Glutamatergic neuron (in vitro differentiated cells): ENCODE results near the gene SAP30BP. TPM values are rescaled to one million over a fixed set of nuclear protein-coding genes. Genes with fewer than 3 reads are reported as not detected.

Source experiments
- DNase-seq: peaks from one replicate; pipeline ENCODE4 v3.0.0; 2022
- H3K27ac Mint-ChIP-seq: one replicate; pipeline ENCODE4 v1.8.0; 2020; ENCODE audit warnings: mild to moderate bottlenecking, mixed read lengths, inconsistent platforms; ENCODE audit not compliant: unreplicated experiment
- H3K27me3 Mint-ChIP-seq: one replicate; pipeline ENCODE4 v1.8.0; 2020; ENCODE audit warnings: mild to moderate bottlenecking, moderate library complexity, mixed read lengths, inconsistent platforms; ENCODE audit not compliant: unreplicated experiment
- H3K36me3 Mint-ChIP-seq: one replicate; pipeline ENCODE4 v1.8.0; 2020; ENCODE audit warnings: mild to moderate bottlenecking, mixed read lengths, inconsistent platforms; ENCODE audit not compliant: unreplicated experiment
- H3K4me1 Mint-ChIP-seq: one replicate; pipeline ENCODE4 v1.8.0; 2020; ENCODE audit warnings: mild to moderate bottlenecking, low read depth, mixed read lengths, inconsistent platforms; ENCODE audit not compliant: unreplicated experiment
- H3K4me3 Mint-ChIP-seq: one replicate; pipeline ENCODE4 v1.8.0; 2020; ENCODE audit warnings: mild to moderate bottlenecking, mixed read lengths, inconsistent platforms; ENCODE audit not compliant: unreplicated experiment
- H3K9me3 Mint-ChIP-seq: one replicate; pipeline ENCODE4 v1.8.0; 2020; ENCODE audit warnings: mild to moderate bottlenecking, moderate library complexity, mixed read lengths, inconsistent platforms; ENCODE audit not compliant: unreplicated experiment
- CTCF ChIP-seq: fragments of 200-600 bp; sonication (generic); IDR thresholded peaks from one replicate; pipeline ENCODE4 v1.5.0; 2021; ENCODE audit not compliant: partially characterized antibody, unreplicated experiment
- total RNA-seq: library from RNA; stranded (reverse); fragmentation: NEBNext Ultra II Directional; extraction: Animal tissue kit (Norgen Biotek cat#: 25700); gene quantifications from one replicate; pipeline ENCODE4 v1.2.1, GENCODE V29; 2021; ENCODE audit not compliant: unreplicated experiment

Gene SAP30BP
- total RNA-seq, 1 donor from 2014 or later = 115 TPM

GRCh38 chr17:75739174-75739573 is 72.0 kb downstream of the SAP30BP start:
- H3K9me3 Mint-ChIP-seq = peaks cover 5% of the 10 kb centered on the region
- no peak overlapping the region for H3K4me3 Mint-ChIP-seq
- peaks cover 3% of the 10 kb centered on the region for H3K27me3 Mint-ChIP-seq
- DNase-seq = no peak
- no peaks in the 10 kb centered on the region for H3K4me1 Mint-ChIP-seq
- H3K27ac Mint-ChIP-seq = no peak overlapping the region
- peaks cover 4% of the 10 kb centered on the region for H3K36me3 Mint-ChIP-seq
- TF ChIP-seq CTCF = no peak

- Mint-ChIP-seq H3K27me3 (peaks cover 3% of the 10 kb centered on the region), H3K4me1 (no peaks in the 10 kb centered on the region), H3K27ac (no peak overlapping the region), H3K4me3 (no peak overlapping the region), H3K36me3 (peaks cover 4% of the 10 kb centered on the region), H3K9me3 (peaks cover 5% of the 10 kb centered on the region)
- no peak for DNase-seq
- no peak for TF ChIP-seq CTCF
Measured at GRCh38 chr17:75739801-75740200, 72.7 kb downstream of the SAP30BP start.

GRCh38 chr17:75740215-75740614 is 73.1 kb downstream of the SAP30BP start:
- DNase-seq = no peak
- peaks cover 5% of the 10 kb centered on the region for H3K9me3 Mint-ChIP-seq
- no peaks in the 10 kb centered on the region for H3K4me1 Mint-ChIP-seq
- no peak overlapping the region for H3K4me3 Mint-ChIP-seq
- H3K36me3 Mint-ChIP-seq = peaks cover 4% of the 10 kb centered on the region
- no peak overlapping the region for H3K27ac Mint-ChIP-seq
- H3K27me3 Mint-ChIP-seq = peaks cover 3% of the 10 kb centered on the region
- TF ChIP-seq CTCF = no peak

- H3K36me3 Mint-ChIP-seq = peaks cover 2% of the 10 kb centered on the region
- H3K9me3 Mint-ChIP-seq = peaks cover 2% of the 10 kb centered on the region
- no peak for DNase-seq
- no peak overlapping the region for H3K4me3 Mint-ChIP-seq
- no peak overlapping the region for H3K27ac Mint-ChIP-seq
- TF ChIP-seq CTCF = no peak
- peaks cover 2% of the 10 kb centered on the region for H3K27me3 Mint-ChIP-seq
- H3K4me1 Mint-ChIP-seq = no peaks in the 10 kb centered on the region
Measured at GRCh38 chr17:75740631-75741077, 73.5 kb downstream of the SAP30BP start.

GRCh38 chr17:75742337-75742736 is 75.2 kb downstream of the SAP30BP start:
- no peak overlapping the region for H3K27ac Mint-ChIP-seq
- no peak for DNase-seq
- H3K36me3 Mint-ChIP-seq = no peaks in the 10 kb centered on the region
- H3K4me3 Mint-ChIP-seq = no peak overlapping the region
- no peaks in the 10 kb centered on the region for H3K4me1 Mint-ChIP-seq
- no peaks in the 10 kb centered on the region for H3K27me3 Mint-ChIP-seq
- no peak for TF ChIP-seq CTCF
- H3K9me3 Mint-ChIP-seq = peaks cover 2% of the 10 kb centered on the region
